Neural crest cell (in vitro differentiated cells): ENCODE measurements around the gene PRKD3. TPM values are rescaled to one million over a fixed set of nuclear protein-coding genes. Genes with fewer than 3 reads are reported as not detected.

ENCODE experiments used
- DNase-seq: peaks from one replicate; pipeline ENCODE4 v3.0.0; 2021; ENCODE audit warnings: low read depth, mixed read lengths, low spot score
- H3K27ac Mint-ChIP-seq: one replicate; pipeline ENCODE4 v1.8.0; 2021; ENCODE audit warnings: mild to moderate bottlenecking, mixed read lengths; ENCODE audit not compliant: unreplicated experiment
- H3K27me3 Mint-ChIP-seq: 2 replicates; pipeline ENCODE4 v1.8.0; 2021; ENCODE audit warnings: low read depth, mild to moderate bottlenecking, mixed read lengths
- H3K36me3 Mint-ChIP-seq: 2 replicates; pipeline ENCODE4 v1.8.0; 2021; ENCODE audit warnings: low read depth, mild to moderate bottlenecking, mixed read lengths
- H3K4me1 Mint-ChIP-seq: 2 replicates; pipeline ENCODE4 v1.8.0; 2021; ENCODE audit warnings: mixed read lengths
- H3K4me3 Mint-ChIP-seq: one replicate; pipeline ENCODE4 v1.8.0; 2021; ENCODE audit warnings: mild to moderate bottlenecking, mixed read lengths
- H3K9me3 Mint-ChIP-seq: 2 replicates; pipeline ENCODE4 v1.8.0; 2021; ENCODE audit warnings: mixed read lengths
- CTCF ChIP-seq: fragments of 200-600 bp; sonication (generic); conservative IDR thresholded peaks from 2 replicates; pipeline ENCODE4 v1.5.0; 2021; ENCODE audit warnings: antibody characterized with exemption, mild to moderate bottlenecking
- long read RNA-seq: library from polyadenylated mRNA; unstranded; transcript quantifications from one replicate; pipeline ENCODE4 v2.0.0, GENCODE V29; 2020
- total RNA-seq: library from RNA; stranded (reverse); gene quantifications from 2 replicates; pipeline ENCODE4 v1.2.1, GENCODE V29; 2021

Gene PRKD3
- total RNA-seq = 62.6 and 68.3 TPM in 2 replicates
- long read RNA-seq, full-length matches to known transcripts = 1 of 25 reads
- long read RNA-seq, partial matches to known transcripts = 9 of 25 reads
- long read RNA-seq, other reads (novel, unspliced or antisense) = 15 of 25 reads

- H3K27ac Mint-ChIP-seq = peak within 1 kb of the TSS; percentile 97
- TF ChIP-seq CTCF = no peak
- no peaks in the 10 kb centered on the region for H3K9me3 Mint-ChIP-seq
- H3K4me1 Mint-ChIP-seq = peaks cover 26% of the 10 kb centered on the region
- peak; percentile 65 for DNase-seq
- H3K27me3 Mint-ChIP-seq = peaks cover 36% of the 10 kb centered on the region
- no peaks in the 10 kb centered on the region for H3K36me3 Mint-ChIP-seq
- H3K4me3 Mint-ChIP-seq = peak within 1 kb of the TSS; percentile 97
Measured at GRCh38 chr2:37324786-37325624, at the start of gene PRKD3. PRKD3 (minus strand) TSS chr2:37324833; CDS start chr2:37316524, 8,309 bp downstream.

GRCh38 chr2:37372000-37372399 is 47.4 kb upstream of the PRKD3 start:
- Mint-ChIP-seq H3K27me3 (no peaks in the 10 kb centered on the region), H3K4me1 (peaks cover 13% of the 10 kb centered on the region), H3K4me3 (no peak overlapping the region), H3K36me3 (no peaks in the 10 kb centered on the region), H3K27ac (no peak overlapping the region), H3K9me3 (no peaks in the 10 kb centered on the region)
- DNase-seq = no peak
- TF ChIP-seq CTCF = no peak

GRCh38 chr2:37370666-37371065 is 46.0 kb upstream of the PRKD3 start:
- Mint-ChIP-seq H3K27me3 (no peaks in the 10 kb centered on the region), H3K36me3 (no peaks in the 10 kb centered on the region), H3K27ac (no peak overlapping the region), H3K4me1 (peaks cover 1% of the 10 kb centered on the region), H3K4me3 (no peak overlapping the region), H3K9me3 (no peaks in the 10 kb centered on the region)
- TF ChIP-seq CTCF = no peak
- no peak for DNase-seq

GRCh38 chr2:37367984-37368383 is 43.4 kb upstream of the PRKD3 start:
- H3K27me3 Mint-ChIP-seq = no peaks in the 10 kb centered on the region
- H3K4me3 Mint-ChIP-seq = no peak overlapping the region
- no peaks in the 10 kb centered on the region for H3K36me3 Mint-ChIP-seq
- H3K27ac Mint-ChIP-seq = no peak overlapping the region
- H3K4me1 Mint-ChIP-seq = no peaks in the 10 kb centered on the region
- no peaks in the 10 kb centered on the region for H3K9me3 Mint-ChIP-seq
- DNase-seq = no peak
- no peak for TF ChIP-seq CTCF

- Mint-ChIP-seq H3K36me3 (no peaks in the 10 kb centered on the region), H3K9me3 (no peaks in the 10 kb centered on the region)
Measured at GRCh38 chr2:37367310-37367709, 42.7 kb upstream of the PRKD3 start.

More at GRCh38 chr2:37367310-37367709, 42.7 kb upstream of the PRKD3 start:
- TF ChIP-seq CTCF = no peak
- H3K27me3 Mint-ChIP-seq = no peaks in the 10 kb centered on the region
- no peak overlapping the region for H3K4me3 Mint-ChIP-seq
- no peak for DNase-seq
- no peak overlapping the region for H3K27ac Mint-ChIP-seq
- H3K4me1 Mint-ChIP-seq = no peaks in the 10 kb centered on the region
